Testis (tissue), 3 donors: ENCODE results near the gene SUFU. TPM values are rescaled to one million over a fixed set of nuclear protein-coding genes. Genes with fewer than 3 reads are reported as not detected.

Experiments
- DNase-seq: peaks from one replicate; pipeline ENCODE4 v3.0.0-alpha.2; 2019
- H3K27ac ChIP-seq, 2 donors: fragments of 200-600 bp; sonication (generic); one replicate each; pipeline ENCODE4 v1.5.1; 2019
- H3K27me3 ChIP-seq: fragments of 200-600 bp; sonication (generic); one replicate; pipeline ENCODE4 v1.5.1; 2019
- H3K36me3 ChIP-seq: fragments of 200-600 bp; sonication (generic); one replicate; pipeline ENCODE4 v1.5.1; 2017; ENCODE audit warnings: low read depth; ENCODE audit errors: missing control alignments
- H3K4me1 ChIP-seq: fragments of 200-600 bp; sonication (generic); one replicate; pipeline ENCODE4 v1.5.1; 2019
- H3K4me3 ChIP-seq, 2 donors: fragments of 200-600 bp; sonication (generic); one replicate each; pipeline ENCODE4 v1.5.1; 2017 to 2019
- H3K9me3 ChIP-seq: fragments of 200-600 bp; sonication (generic); one replicate; pipeline ENCODE4 v1.5.1; 2017
- POLR2A ChIP-seq: fragments of 450-650 bp; IDR thresholded peaks from one replicate; pipeline ENCODE4 v1.6.1; 2017; ENCODE audit warnings: antibody characterized with exemption, mild to moderate bottlenecking, moderate library complexity
- WGBS, 2 donors: methylation state at CpG; one replicate each; pipeline ENCODE4 v1.1.5; 2018; 5-methylcytosine and 5-hydroxymethylcytosine counted together
- intact Hi-C: fragments of 100-400 bp; cut with DNase I; formaldehyde crosslinking; loops from one replicate; pipeline ENCODE4 v1.15.1; 2023; ENCODE audit warnings: low total_unique reads
- polyA plus RNA-seq: library from polyadenylated mRNA; stranded (reverse); fragments of 350-450 nt; fragmentation: Illumina TruSeq; extraction: RNeasy Lipid Tissue Mini Kit (QIAGEN cat#74804); gene quantifications from one replicate; pipeline ENCODE4 v1.2.3, GENCODE V29; 2014; ENCODE audit warnings: low read depth, low replicate concordance; ENCODE audit not compliant: insufficient read depth
- total RNA-seq, 2 donors: library from RNA; depleted of rRNA; stranded (reverse); fragments of >200 nt; gene quantifications; one replicate each; pipeline ENCODE4 v1.2.3, GENCODE V29; 2016
- TF ChIP-seq, protein P1 (sequence below), 3 experiments: fragments of 450-650 bp in 2 of 3; fragments of 200-600 bp in 1 of 3; sonication (generic) in 1 of 3; IDR thresholded peaks; one replicate each; pipeline ENCODE4 v1.5.1; 2016 to 2019; ENCODE audit warnings: antibody characterized with exemption in 3 of 3, mild to moderate bottlenecking in 2 of 3, moderate library complexity in 1 of 3

SUFU gene
- total and polyA plus RNA-seq, 3 donors from 2014 or later = 16.5 to 28.4 (median 22.9) TPM

DNA sequence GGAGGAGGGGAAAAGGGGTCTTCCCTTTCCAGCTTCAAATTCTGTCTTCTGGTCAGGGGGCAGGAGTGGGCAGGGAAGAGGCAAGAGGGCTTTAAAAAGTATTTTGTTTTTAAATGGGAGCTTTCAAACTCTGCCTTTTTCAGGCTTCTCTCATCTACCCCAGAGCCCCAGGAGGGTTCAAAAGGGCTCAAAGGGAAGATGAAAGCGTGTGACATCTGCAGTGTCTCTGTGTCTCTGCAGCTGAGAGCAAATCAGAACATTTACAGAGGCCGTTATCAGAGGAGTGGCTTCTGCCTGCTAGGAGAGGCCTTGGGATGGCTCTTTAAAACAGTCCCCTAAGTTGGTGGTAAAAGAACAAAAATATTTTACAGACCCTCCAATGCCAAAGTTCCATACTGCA is 170.8 kb downstream of the SUFU start:
- H3K4me1 ChIP-seq = peaks cover 76% of the 10 kb centered on the region

DNA sequence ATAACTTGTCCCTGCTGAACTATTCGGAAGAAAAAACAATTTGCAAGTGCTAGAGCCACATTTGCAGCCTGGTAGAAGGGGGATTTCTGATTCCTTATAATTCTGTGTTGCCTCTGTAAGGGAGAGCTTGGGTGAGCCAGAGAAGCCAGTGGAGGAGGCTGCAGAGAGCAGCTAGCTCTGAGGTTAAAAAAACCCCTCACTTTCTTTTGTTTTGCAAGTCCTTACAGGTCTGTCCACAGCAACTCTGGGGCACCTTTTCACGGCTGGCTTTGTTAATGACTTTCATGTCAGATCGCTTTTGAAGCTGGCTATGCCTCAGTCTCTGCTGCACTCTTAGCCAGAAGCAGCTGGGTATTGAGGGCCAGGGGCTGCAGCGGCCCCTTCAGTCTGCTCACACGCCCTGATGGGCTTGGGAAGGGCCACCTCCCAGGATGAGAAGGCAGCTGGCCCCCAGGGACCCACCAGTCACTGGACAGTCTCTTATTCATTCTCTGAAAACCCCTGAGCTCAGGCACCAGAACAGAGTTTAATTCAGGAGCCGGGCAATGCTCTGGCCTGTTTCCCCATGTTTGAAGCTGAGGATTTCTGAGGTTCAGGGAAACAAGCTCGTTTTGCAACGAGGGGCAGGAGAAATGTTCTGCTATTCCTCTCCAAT is 171.4 kb downstream of the SUFU start:
- Histone ChIP-seq H3K36me3 (no peaks in the 10 kb centered on the region), H3K27ac (peak overlapping the region; percentile 61 to 84), H3K4me3 (no peak overlapping the region), H3K4me1 (peaks cover 76% of the 10 kb centered on the region), H3K27me3 (no peaks in the 10 kb centered on the region), H3K9me3 (no peaks in the 10 kb centered on the region)
- WGBS, 2 donors = 48 to 66% methylated on average over 8 of the region's 8 CpGs
- TF ChIP-seq POLR2A = no peak
- TF ChIP-seq, protein P1, sequence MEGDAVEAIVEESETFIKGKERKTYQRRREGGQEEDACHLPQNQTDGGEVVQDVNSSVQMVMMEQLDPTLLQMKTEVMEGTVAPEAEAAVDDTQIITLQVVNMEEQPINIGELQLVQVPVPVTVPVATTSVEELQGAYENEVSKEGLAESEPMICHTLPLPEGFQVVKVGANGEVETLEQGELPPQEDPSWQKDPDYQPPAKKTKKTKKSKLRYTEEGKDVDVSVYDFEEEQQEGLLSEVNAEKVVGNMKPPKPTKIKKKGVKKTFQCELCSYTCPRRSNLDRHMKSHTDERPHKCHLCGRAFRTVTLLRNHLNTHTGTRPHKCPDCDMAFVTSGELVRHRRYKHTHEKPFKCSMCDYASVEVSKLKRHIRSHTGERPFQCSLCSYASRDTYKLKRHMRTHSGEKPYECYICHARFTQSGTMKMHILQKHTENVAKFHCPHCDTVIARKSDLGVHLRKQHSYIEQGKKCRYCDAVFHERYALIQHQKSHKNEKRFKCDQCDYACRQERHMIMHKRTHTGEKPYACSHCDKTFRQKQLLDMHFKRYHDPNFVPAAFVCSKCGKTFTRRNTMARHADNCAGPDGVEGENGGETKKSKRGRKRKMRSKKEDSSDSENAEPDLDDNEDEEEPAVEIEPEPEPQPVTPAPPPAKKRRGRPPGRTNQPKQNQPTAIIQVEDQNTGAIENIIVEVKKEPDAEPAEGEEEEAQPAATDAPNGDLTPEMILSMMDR (IDR thresholded peaks at IDR 0.05) = no peak
- intact Hi-C loops = no loop called here
- DNase-seq = no peak

More for the DNA sequence above, 170.8 kb downstream of the SUFU start:
- peak overlapping the region; percentile 46 to 84 for H3K27ac ChIP-seq
- TF ChIP-seq, protein P1 (IDR thresholded peaks at IDR 0.05) = no peak
- TF ChIP-seq POLR2A = no peak
- DNase-seq = no peak
- H3K9me3 ChIP-seq = no peaks in the 10 kb centered on the region
- H3K27me3 ChIP-seq = no peaks in the 10 kb centered on the region
- intact Hi-C loops = no loop called here
- WGBS, 2 donors = 14 to 28% methylated on average over 2 of the region's 2 CpGs
- no peak overlapping the region for H3K4me3 ChIP-seq
- no peaks in the 10 kb centered on the region for H3K36me3 ChIP-seq

DNA sequence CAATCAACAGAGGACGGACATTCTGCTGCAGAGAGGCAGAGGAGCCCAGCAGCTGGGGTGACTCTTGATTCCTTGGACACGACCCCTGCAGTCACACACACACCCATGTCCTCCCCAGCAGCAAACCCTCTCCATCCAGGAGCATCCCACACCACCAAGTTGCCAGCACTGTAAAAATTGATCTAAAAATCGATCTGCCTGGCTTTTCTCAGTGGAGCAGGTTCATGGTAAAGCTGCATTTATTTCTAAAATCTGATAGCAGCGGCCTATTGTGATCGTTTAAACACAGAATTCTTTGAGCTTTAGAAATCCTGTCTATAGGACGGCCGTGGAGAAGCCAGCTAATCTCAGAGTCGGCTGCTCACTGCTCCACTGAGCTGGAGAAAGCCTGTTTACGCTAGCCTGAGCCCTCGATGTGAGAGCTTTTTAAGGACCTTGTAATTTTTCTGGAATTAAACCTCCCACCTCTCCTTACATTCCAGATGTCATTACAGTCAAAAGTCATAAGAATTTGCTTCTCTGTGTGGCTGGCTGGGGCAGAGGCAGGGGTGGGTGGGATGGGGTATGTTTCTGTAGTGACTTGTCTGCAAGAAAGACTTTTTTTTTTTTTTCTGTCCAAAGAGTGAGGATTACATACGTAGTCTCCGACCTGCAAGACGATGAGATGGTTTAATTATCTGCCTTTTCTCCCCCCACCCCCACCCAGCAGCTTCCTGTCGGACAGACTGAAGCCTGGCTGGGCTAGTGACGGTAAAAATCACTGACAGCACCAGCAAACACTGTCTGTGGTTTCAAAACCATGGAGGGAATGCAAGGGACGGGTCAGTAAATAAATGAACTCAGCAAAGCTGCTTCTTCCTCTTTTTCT is 172.1 kb downstream of the SUFU start:
- 34 to 54% methylated on average over 16 of the region's 16 CpGs for WGBS, 2 donors
- peaks cover 74% of the 10 kb centered on the region for H3K4me1 ChIP-seq
- H3K4me3 ChIP-seq = no peak overlapping the region

DNA sequence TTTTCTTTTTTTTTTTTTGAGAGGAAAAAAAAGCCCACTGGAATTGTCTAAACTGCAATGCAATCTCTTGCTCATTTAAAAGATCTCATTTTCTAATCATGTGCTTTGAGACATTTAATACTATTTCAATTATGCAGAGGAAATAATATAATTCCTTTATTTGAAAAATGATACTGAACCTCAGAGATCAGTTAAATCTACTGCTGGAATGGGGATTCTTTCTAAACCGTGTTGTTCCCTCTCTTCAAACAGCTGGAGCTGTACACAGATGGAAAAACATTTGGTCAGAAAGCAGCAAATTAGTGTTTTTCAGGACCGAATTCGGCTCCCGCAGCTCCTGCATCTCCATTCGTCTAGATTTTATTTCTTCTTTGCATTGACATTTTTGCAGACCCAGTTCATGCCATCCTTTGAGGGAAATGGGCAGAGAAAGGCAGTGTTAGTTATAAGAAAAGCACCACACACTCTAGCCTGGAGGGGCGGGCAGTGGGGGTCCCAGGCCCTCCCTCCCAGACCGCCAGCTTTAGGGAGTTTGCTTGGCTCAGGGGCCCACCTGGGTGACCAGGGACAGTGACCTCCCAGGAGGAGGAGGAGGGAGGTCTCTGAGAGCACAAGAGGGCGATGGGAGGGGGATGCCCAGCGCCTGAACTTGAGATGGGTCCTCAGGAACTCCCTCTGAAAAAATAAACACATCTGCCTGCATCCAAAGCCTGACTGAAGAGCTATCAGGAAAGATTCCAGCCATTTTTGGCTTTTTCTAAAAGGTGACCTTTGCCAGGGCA is 173.0 kb downstream of the SUFU start:
- Histone ChIP-seq H3K4me1 (peaks cover 70% of the 10 kb centered on the region), H3K36me3 (no peaks in the 10 kb centered on the region), H3K9me3 (no peaks in the 10 kb centered on the region), H3K27ac (peak overlapping the region; percentile 61 to 84), H3K4me3 (no peak overlapping the region), H3K27me3 (no peaks in the 10 kb centered on the region)
- TF ChIP-seq, protein P1 (IDR thresholded peaks at IDR 0.05) = no peak
- no peak for TF ChIP-seq POLR2A
- 56 to 57% methylated on average over 9 of the region's 9 CpGs for WGBS, 2 donors
- intact Hi-C loops = no loop called here
- no peak for DNase-seq

More for the DNA sequence above, 172.1 kb downstream of the SUFU start:
- H3K9me3 ChIP-seq = no peaks in the 10 kb centered on the region
- no peaks in the 10 kb centered on the region for H3K36me3 ChIP-seq
- intact Hi-C loops = no loop called here
- H3K27me3 ChIP-seq = no peaks in the 10 kb centered on the region
- H3K27ac ChIP-seq = peak overlapping the region; percentile 61 to 84
- no peak for DNase-seq
- TF ChIP-seq, protein P1 (IDR thresholded peaks at IDR 0.05) = no peak
- no peak for TF ChIP-seq POLR2A
